ENCODE measurements around the gene AK3.
A peak's percentile ranks its signal among the peaks of the same experiment; 100 is the strongest.
"Not testable (repeated sequence)": the region's sequence is repeated elsewhere in the genome, so short reads cannot be mapped to it uniquely, and the experiment has no call there.

AK3 gene
- 18.1 to 31.5 reads per million in 2 experiments for total RNA-seq

GRCh38 chr9:4740638-4741364, at the start of gene AK3:
Gene AK3 (minus strand): TSS chr9:4741202. CDS start chr9:4741087, 115 bp downstream.
- peak; percentile 73 for DNase-seq (ENCODE audit: low read depth)

GRCh38 chr9:4788703-4789102, 47.7 kb upstream of the AK3 start:
- DNase-seq (ENCODE audit: low read depth) = no peak

- DNase-seq (ENCODE audit: low read depth) = no peak
Observed at GRCh38 chr9:4787876-4788275, 46.9 kb upstream of the AK3 start.

- DNase-seq (ENCODE audit: low read depth) = no peak
Observed at GRCh38 chr9:4786599-4786998, 45.6 kb upstream of the AK3 start.

GRCh38 chr9:4784403-4784802, 43.4 kb upstream of the AK3 start:
- no peak for DNase-seq (ENCODE audit: low read depth)

GRCh38 chr9:4783191-4783590, 42.2 kb upstream of the AK3 start:
- not testable (repeated sequence) for DNase-seq (ENCODE audit: low read depth)

GRCh38 chr9:4781408-4781807, 40.4 kb upstream of the AK3 start:
- DNase-seq (ENCODE audit: low read depth) = no peak

GRCh38 chr9:4780651-4781050, 39.6 kb upstream of the AK3 start:
- DNase-seq (ENCODE audit: low read depth) = no peak

- not testable (repeated sequence) for DNase-seq (ENCODE audit: low read depth)
Observed at GRCh38 chr9:4774958-4775357, 34.0 kb upstream of the AK3 start.

GRCh38 chr9:4774209-4774608, 33.2 kb upstream of the AK3 start:
- DNase-seq (ENCODE audit: low read depth) = no peak

GRCh38 chr9:4771788-4772187, 30.8 kb upstream of the AK3 start:
- DNase-seq (ENCODE audit: low read depth) = no peak

GRCh38 chr9:4769321-4770080, 28.5 kb upstream of the AK3 start:
- DNase-seq (ENCODE audit: low read depth) = no peak

GRCh38 chr9:4768681-4769080, 27.7 kb upstream of the AK3 start:
- DNase-seq (ENCODE audit: low read depth) = no peak

GRCh38 chr9:4764033-4764432, 23.0 kb upstream of the AK3 start:
- no peak for DNase-seq (ENCODE audit: low read depth)

GRCh38 chr9:4762886-4763541, 22.0 kb upstream of the AK3 start:
- no peak for DNase-seq (ENCODE audit: low read depth)

GRCh38 chr9:4762108-4762885, 21.3 kb upstream of the AK3 start:
- peak; percentile 65 for DNase-seq (ENCODE audit: low read depth)

- no peak for DNase-seq (ENCODE audit: low read depth)
Observed at GRCh38 chr9:4760122-4760521, 19.1 kb upstream of the AK3 start.

- no peak for DNase-seq (ENCODE audit: low read depth)
Observed at GRCh38 chr9:4756420-4756819, 15.4 kb upstream of the AK3 start.

GRCh38 chr9:4755026-4755609, 14.1 kb upstream of the AK3 start:
- no peak for DNase-seq (ENCODE audit: low read depth)

GRCh38 chr9:4754530-4754929, 13.5 kb upstream of the AK3 start:
- not testable (repeated sequence) for DNase-seq (ENCODE audit: low read depth)

- no peak for DNase-seq (ENCODE audit: low read depth)
Observed at GRCh38 chr9:4750023-4750673, 9.1 kb upstream of the AK3 start.
